Endodermal cell (in vitro differentiated cells): ENCODE measurements around the gene LMAN1. TPM values are rescaled to one million over a fixed set of nuclear protein-coding genes. Genes with fewer than 3 reads are reported as not detected.

ENCODE experiments used
- DNase-seq: peaks from one replicate; pipeline ENCODE4 v3.0.0-alpha.2; 2017
- H3K27ac ChIP-seq: 2 replicates; pipeline ENCODE4 v1.5.1; 2013; ENCODE audit warnings: mild to moderate bottlenecking, low read depth, low read length, moderate library complexity
- H3K27me3 ChIP-seq: 2 replicates; pipeline ENCODE4 v1.6.1; 2013; ENCODE audit warnings: mild to moderate bottlenecking, low read length, moderate library complexity; ENCODE audit not compliant: insufficient read depth, control insufficient read depth, poor library complexity, severe bottlenecking
- H3K36me3 ChIP-seq: 2 replicates; pipeline ENCODE4 v1.7.0; 2013; ENCODE audit warnings: mild to moderate bottlenecking, low read length, moderate library complexity; ENCODE audit not compliant: control insufficient read depth, insufficient read depth
- H3K4me1 ChIP-seq: one replicate; pipeline ENCODE4 v1.7.0; 2013; ENCODE audit warnings: low read length; ENCODE audit not compliant: control insufficient read depth, insufficient read depth
- H3K4me3 ChIP-seq: 2 replicates; pipeline ENCODE4 v1.5.1; 2013; ENCODE audit warnings: mild to moderate bottlenecking, low read length, moderate library complexity
- H3K9ac ChIP-seq: 2 replicates; pipeline ENCODE4 v1.6.1; 2013; ENCODE audit warnings: mild to moderate bottlenecking, low read length, moderate library complexity; ENCODE audit not compliant: poor library complexity, severe bottlenecking; ENCODE audit errors: extremely low read depth
- H3K9me3 ChIP-seq: 2 replicates; pipeline ENCODE4 v1.6.1; 2013; ENCODE audit warnings: mild to moderate bottlenecking, low read length, moderate library complexity; ENCODE audit not compliant: control insufficient read depth
- H3K27ac Mint-ChIP-seq: 2 replicates; pipeline ENCODE4 v1.8.0; 2020; ENCODE audit warnings: mixed read lengths
- H3K27me3 Mint-ChIP-seq: 2 replicates; pipeline ENCODE4 v1.8.0; 2021; ENCODE audit warnings: mild to moderate bottlenecking, mixed read lengths; ENCODE audit not compliant: insufficient read depth
- H3K36me3 Mint-ChIP-seq: 2 replicates; pipeline ENCODE4 v1.8.0; 2020; ENCODE audit warnings: low read depth, mixed read lengths
- H3K4me1 Mint-ChIP-seq: 2 replicates; pipeline ENCODE4 v1.8.0; 2020; ENCODE audit warnings: mixed read lengths
- H3K4me3 Mint-ChIP-seq: 2 replicates; pipeline ENCODE4 v1.8.0; 2020; ENCODE audit warnings: mild to moderate bottlenecking, moderate library complexity, mixed read lengths
- H3K9me3 Mint-ChIP-seq: 2 replicates; pipeline ENCODE4 v1.8.0; 2020; ENCODE audit warnings: mild to moderate bottlenecking, mixed read lengths
- CTCF ChIP-seq: fragments of 200-600 bp; sonication (generic); conservative IDR thresholded peaks from 2 replicates; pipeline ENCODE4 v1.5.0; 2021; ENCODE audit warnings: antibody characterized with exemption, mild to moderate bottlenecking
- WGBS, 2 experiments: methylation state at CpG; one replicate each; pipeline versions ENCODE4 v1.1.5 to v1.1.7; 2013; ENCODE audit warnings: missing lambda C conversion rate in 2 of 2, mixed read lengths in 1 of 2; ENCODE audit not compliant: insufficient coverage in 1 of 2, insufficient read length in 1 of 2; 5-methylcytosine and 5-hydroxymethylcytosine counted together
- total RNA-seq, 2 donors: library from RNA; stranded (reverse); fragmentation: NEBNext Ultra II Directional in 1 of 2; extraction: Animal tissue kit (Norgen Biotek cat#: 25700) in 1 of 2; gene quantifications; 2 replicates in 1 of 2; 3 replicates in 1 of 2; pipeline ENCODE4 v1.2.1, GENCODE V29; 2021

The LMAN1 gene
- total RNA-seq, 2 donors from 2014 or later: 82.9 to 125 TPM

- Histone ChIP-seq H3K27me3 (peaks cover 27% of the 10 kb centered on the region), H3K27ac (no peak overlapping the region), H3K36me3 (no peaks in the 10 kb centered on the region), H3K4me3 (no peak overlapping the region), H3K9me3 (no peaks in the 10 kb centered on the region), H3K9ac (no peak overlapping the region), H3K4me1 (no peaks in the 10 kb centered on the region)
- DNase-seq: no peak
- 84 to 87% methylated on average over 3 to 8 of the region's 8 CpGs for WGBS, 2 experiments
- H3K4me3 Mint-ChIP-seq: no peak overlapping the region
- peaks cover 2% of the 10 kb centered on the region for H3K4me1 Mint-ChIP-seq
- no peaks in the 10 kb centered on the region for H3K36me3 Mint-ChIP-seq
- no peaks in the 10 kb centered on the region for H3K9me3 Mint-ChIP-seq
- H3K27ac Mint-ChIP-seq: no peak overlapping the region
- H3K27me3 Mint-ChIP-seq: peaks cover 49% of the 10 kb centered on the region
- TF ChIP-seq CTCF: no peak
These were observed 60.2 kb downstream of the LMAN1 start for GRCh38 chr18:59298871-59299270.

- Histone ChIP-seq H3K27ac (no peak overlapping the region), H3K4me1 (no peaks in the 10 kb centered on the region), H3K9me3 (no peaks in the 10 kb centered on the region), H3K4me3 (no peak overlapping the region), H3K27me3 (peaks cover 41% of the 10 kb centered on the region), H3K9ac (no peak overlapping the region), H3K36me3 (no peaks in the 10 kb centered on the region)
- H3K9me3 Mint-ChIP-seq: no peaks in the 10 kb centered on the region
- H3K4me1 Mint-ChIP-seq: peaks cover 3% of the 10 kb centered on the region
- no peaks in the 10 kb centered on the region for H3K36me3 Mint-ChIP-seq
- no peak overlapping the region for H3K27ac Mint-ChIP-seq
- DNase-seq: no peak
- peaks cover 54% of the 10 kb centered on the region for H3K27me3 Mint-ChIP-seq
- no peak for TF ChIP-seq CTCF
- H3K4me3 Mint-ChIP-seq: no peak overlapping the region
These were observed 65.7 kb downstream of the LMAN1 start for GRCh38 chr18:59293317-59293716.

- no peak for DNase-seq
- Histone ChIP-seq H3K4me1 (no peaks in the 10 kb centered on the region), H3K27me3 (peaks cover 29% of the 10 kb centered on the region), H3K9me3 (no peaks in the 10 kb centered on the region), H3K27ac (no peak overlapping the region), H3K4me3 (no peak overlapping the region), H3K36me3 (no peaks in the 10 kb centered on the region), H3K9ac (no peak overlapping the region)
- Mint-ChIP-seq H3K4me3 (no peak overlapping the region), H3K27ac (no peak overlapping the region), H3K4me1 (no peaks in the 10 kb centered on the region), H3K36me3 (no peaks in the 10 kb centered on the region), H3K9me3 (no peaks in the 10 kb centered on the region), H3K27me3 (peaks cover 64% of the 10 kb centered on the region)
- WGBS, 2 experiments: 86 to 91% methylated on average over 6 of the region's 6 CpGs
- TF ChIP-seq CTCF: no peak
These were observed 72.7 kb downstream of the LMAN1 start for GRCh38 chr18:59286341-59286740.
